GM21390 (cell line): ENCODE data around the gene HOXB4.

Experiments used
- ATAC-seq: cut with Tn5 transposase; IDR thresholded peaks from one replicate; pipeline ENCODE4 v1.9.1; 2021; ENCODE audit not compliant: unreplicated experiment

HOXB4 gene

DNA sequence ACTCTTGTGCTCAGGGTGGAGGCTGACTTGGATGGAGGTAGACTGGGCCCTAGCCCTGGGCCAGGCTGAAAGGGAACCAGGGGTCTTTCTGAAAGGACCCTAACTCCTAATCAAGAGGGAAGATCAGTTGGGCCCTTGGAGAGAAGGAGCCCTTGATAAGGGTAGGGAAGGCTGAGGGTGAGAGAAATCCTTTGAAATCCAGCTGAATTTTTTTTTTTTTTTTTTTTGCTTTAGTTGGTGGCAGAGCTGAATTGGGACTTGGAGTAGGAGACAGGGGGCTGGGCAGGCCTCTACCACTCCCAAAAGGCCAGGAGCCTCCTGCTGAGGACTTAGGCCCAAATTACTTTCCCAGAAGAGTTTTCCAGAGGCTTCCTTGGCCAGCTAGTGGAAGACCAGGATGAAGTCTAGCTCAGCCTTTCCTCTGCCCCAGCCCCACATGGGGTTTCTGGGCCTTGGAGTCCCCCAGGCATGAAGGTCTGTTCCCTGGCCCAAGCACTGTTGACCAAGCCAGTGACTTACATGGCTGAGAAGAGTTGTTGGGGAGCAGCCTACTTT lies 12.5 kb upstream of the HOXB4 start:
- ATAC-seq: no peak

- no peak for ATAC-seq
Observed at GRCh38 chr17:48589831-48590606, 11.9 kb upstream of the HOXB4 start, which contains the start of gene HOXB3. TSS of gene HOXB3 (minus strand) at chr17:48590241. CDS start at chr17:48552474, 37,767 bp downstream.

DNA sequence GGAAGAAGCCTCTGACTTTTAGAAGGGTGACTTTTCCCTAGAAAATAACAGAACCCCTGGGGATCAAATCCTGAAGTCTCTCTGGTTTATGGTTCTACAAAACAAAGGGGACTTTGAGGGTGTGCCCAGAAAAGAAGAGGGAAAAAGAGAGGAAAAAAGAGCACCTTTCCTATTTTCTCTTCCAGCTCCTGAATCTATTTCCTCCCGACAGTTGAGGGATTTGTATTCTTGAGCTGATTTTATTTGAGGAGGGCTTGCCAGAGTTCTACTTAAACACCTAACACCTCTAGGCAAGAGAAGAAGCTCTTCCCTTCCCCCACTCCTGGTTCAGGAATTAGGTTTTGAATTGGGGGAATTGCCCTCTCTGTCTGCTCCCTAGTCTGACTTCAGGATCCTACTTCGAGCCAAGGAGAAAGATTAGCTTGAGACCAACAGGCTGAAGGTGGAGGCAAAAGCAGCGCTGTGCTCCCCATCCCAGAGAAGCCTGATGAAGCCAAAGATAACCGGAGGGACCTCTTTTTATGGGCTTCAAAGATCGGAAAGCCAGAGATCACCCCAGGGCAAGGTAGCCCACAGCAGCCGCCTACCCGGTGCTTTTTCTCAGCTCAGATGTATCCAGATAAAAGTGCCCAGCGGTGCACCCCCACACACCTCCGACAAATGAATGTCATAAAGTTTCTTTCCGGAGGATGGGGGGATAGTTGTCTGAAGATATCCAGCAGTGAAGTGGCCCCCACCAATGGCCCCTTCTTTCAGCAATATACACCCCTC lies 11.1 kb upstream of the HOXB4 start:
- ATAC-seq: no peak

DNA sequence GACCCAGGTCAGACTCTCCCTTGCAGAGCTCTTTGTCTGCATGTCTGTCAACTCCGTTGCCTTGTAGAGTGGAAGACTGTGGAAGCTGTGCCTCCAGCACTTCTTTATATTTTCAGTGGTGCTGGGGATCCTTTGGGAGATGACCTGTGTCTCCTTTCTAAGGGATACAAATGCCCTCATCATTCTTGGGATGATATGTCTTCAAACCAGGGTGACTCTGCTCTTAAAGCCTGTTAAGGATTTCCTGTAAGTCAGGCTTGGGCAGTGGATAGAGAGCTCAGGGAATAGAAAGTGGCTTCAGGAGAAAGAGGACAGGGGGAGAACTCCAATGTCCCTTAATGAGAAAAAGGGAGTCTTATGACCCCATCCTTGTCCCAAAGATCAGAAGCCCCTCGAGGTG lies 10.4 kb upstream of the HOXB4 start:
- ATAC-seq: no peak

DNA sequence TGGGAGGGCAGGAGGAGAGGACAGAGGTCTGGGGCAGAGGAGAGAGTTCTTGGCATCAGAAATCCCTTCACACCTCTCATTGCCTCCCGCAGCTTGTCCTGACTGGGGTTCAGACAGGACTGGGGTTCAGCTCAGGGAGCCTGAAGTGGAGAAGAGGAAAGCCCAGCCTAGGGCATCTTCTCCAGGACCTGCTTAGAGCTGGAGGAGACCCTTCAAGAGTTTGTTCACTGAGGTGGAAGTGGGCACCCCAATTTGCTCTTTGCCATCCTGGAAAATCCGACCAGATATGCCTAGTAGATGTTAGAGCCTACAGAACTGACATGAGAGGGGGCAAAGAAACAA lies 9.9 kb upstream of the HOXB4 start:
- no peak for ATAC-seq

- ATAC-seq: no peak
Observed at GRCh38 chr17:48587276-48588073, 9.3 kb upstream of the HOXB4 start.

GRCh38 chr17:48586355-48587258 lies 8.5 kb upstream of the HOXB4 start:
- no peak for ATAC-seq

DNA sequence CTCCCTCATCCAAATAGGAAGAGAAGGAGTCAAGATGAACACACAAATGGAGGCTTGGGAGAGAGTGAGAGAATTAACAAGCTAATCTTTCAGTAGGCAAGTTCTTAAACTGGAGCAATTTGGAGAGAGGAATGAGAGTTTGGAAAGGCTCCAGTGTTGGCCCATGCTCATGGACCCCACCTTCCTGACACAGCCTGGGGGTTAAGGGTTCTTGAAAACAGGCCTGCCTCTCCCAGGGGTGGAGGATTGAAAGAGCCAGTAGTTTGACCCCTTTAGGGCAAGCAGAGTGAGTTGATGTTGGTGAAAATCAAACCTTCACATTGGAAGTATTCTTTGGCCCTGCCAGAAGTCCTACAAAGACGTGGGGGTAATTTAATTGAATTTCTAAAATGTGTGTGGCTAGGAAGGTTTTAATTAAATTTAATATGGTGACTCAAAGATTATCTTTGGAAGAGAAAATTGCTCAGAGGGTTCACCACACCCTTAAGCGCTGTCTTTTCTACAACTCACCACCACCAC lies 6.1 kb upstream of the HOXB4 start:
- ATAC-seq: no peak

DNA sequence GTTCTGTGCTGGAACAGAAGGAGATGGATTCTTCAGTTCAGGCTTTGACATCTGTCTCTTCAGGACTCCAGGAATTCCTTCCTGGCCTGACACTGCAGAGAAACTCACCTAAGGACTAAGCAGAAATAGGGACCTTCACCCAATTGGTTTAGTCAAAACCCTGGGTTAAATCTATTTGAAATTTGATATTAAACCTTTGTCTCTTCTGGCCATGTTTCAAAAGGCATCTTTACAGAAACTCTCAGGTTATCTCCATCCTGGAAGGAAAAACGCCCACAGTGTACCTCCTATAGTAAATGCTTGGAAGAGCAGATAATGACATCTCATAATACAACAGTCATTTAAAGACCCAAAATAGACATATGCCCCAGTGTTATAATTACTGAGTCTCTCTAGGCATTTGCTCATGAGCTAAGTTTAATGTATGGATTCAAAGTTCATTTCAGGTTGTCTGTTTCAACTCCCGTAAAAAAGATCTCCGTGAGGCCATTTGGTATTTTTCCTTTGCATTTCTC lies 5.6 kb upstream of the HOXB4 start:
- ATAC-seq: no peak

- no peak for ATAC-seq
Observed at GRCh38 chr17:48582750-48583069, 4.6 kb upstream of the HOXB4 start.

DNA sequence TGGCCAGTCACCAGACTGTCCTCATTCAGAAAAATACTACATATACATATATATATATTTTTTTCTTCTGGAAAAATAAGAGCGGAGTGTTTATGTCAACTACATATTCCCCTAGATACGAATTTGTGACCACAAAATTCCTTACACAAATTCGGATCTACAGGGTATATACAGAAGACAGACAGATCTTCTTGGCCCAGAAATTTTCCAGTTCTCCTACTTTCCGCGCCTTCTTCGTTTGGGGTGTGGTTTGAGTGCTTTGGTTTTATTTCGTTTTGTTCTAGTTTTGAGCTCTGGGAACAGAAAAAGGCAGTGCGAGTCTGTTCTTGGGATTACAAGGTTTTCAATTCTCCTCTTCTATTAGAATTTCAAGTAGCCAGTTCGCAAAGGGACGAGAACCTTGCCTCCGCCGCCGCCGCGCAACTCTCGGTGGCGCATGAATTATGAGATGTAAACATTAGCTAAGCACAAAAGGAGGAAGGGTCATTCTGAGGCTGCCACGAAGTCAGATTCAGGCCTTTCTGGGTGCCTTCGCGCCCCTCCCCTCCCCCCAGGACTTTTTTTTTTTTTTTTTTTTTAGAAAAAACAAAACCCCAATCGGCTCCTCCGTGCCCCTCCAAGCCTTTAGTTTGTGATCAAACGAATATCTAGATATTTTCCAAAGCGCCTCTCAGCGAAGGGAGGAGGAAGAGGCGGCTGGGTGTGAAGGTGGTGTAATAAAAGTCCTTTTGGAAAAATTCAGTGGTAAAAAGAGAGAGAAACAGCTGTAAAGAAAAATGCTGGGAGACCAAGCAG lies 1.8 kb upstream of the HOXB4 start:
- ATAC-seq: no peak

DNA sequence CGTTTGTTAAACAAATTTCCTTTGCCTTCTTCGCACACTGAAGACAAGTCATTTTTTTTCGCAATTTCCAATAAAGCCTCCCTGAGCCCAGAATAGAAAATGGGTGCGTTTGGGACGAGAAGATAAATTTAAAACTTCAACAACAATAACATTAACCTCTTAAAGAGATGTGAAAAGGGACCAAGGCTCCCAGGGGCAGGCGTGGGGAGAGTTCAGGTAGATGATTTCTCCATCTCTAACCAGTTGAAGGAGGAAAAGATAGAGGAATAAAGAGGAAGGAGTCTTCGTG lies 1.3 kb upstream of the HOXB4 start:
- ATAC-seq: no peak

- peak; percentile 33 for ATAC-seq
Observed at GRCh38 chr17:48578616-48579470, 693 bp upstream of the HOXB4 start.

GRCh38 chr17:48577330-48577945 lies 712 bp downstream of the HOXB4 start:
- ATAC-seq: no peak

DNA sequence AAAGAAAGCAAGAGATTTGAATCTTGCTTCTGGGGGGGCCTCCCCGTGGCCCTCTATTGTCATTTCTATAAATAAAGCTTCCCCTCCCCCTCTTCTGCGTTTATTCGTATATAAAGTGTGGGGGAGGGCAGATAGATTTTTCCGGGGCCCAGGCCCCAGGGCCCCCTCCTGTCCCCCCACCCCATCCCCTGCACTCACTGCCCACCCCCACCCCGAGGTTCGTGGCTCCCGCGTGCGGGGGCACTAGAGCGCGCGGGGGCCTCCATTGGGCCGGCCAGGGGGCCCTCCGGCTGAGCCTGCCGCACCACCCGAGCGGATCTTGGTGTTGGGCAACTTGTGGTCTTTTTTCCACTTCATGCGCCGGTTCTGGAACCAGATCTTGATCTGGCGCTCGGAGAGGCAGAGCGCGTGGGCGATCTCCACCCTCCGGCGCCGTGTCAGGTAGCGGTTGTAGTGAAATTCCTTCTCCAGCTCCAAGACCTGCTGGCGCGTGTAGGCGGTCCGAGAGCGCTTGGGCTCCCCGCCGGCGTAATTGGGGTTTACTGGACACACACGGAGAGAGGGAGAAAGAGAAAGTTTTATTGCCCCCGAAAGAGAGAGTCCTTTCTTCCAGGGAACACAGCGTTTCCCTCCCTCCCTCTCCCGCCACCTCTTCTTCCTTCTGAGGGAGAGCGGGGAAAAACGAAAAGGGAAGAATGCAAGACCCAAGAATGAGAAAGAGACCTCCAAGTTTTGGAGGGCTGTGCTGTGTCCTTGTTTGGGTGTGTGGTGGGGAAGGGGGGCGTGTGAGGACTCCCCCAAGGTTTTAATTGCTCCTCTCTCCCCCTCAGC lies 1.5 kb downstream of the HOXB4 start:
- ATAC-seq: no peak

DNA sequence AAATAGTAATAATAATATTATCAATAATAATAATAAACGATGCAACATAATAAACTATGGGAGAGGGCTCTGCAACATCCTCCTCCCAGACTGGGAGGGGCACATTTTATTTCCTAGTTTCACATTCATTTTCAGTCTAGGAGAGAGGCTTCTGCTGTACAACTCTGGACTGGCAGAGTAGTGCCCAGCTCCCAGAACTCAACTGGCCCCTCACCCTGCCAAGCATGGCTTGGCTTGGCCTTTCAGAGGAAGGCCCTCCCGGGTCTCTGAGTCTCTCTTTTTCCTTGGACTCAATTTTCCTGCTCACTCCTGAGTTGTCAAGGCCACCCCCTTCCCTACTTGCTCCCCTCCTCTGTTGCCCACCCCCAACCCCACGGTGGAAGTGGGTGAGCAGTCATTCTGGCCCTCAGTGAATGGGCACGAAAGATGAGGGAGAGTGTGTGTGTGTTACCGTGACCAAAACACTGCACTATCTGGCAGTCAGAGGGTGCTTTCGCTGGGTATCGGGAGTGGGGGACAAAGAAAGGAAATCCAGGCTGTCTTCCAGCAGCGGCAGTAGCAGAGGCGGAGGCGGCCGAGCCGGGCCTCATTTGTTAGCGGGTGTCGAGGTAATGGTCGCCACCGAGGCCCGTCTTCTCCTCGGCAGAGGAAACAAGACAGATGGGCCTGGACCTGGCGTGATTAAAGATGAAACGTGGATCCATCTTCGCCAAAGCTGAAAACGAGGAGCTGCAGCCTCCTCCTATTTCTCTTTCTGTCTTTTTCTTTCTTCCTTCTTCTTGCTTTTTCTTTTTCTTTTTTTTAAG lies 2.3 kb downstream of the HOXB4 start:
- ATAC-seq: no peak
